ENCODE data around the gene IFNA14.
"Not testable (repeated sequence)": the region's sequence is repeated elsewhere in the genome, so short reads cannot be mapped to it uniquely, and the experiment has no call there.

The IFNA14 gene

GRCh38 chr9:21239911-21240310 is at the start of gene IFNA14:
Gene IFNA14 (minus strand): TSS chr9:21240005. CDS start chr9:21239935, 70 bp downstream.
- DNase-seq (ENCODE audit: low spot score), result no peak

DNA sequence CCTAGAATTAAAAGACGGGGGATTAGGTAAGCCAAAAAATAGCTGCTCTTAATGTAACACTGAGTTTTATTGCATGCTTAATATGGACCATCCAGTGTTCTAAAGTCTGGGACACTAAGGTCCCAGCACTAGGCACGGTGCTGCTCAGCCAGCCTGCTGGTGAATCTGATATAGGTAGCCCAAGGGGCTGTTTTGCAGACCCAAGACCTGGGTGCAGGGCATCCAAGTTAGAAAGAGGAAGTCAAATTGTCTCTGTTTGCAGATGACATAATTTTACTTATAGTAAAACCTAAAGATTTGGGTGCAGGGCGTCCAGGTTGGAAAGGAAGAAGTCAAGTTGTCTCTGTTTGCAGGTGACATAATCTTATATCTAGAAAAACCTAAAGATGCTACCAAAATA is 47.5 kb upstream of the IFNA14 start:
- no peak for DNase-seq (ENCODE audit: low spot score)

DNA sequence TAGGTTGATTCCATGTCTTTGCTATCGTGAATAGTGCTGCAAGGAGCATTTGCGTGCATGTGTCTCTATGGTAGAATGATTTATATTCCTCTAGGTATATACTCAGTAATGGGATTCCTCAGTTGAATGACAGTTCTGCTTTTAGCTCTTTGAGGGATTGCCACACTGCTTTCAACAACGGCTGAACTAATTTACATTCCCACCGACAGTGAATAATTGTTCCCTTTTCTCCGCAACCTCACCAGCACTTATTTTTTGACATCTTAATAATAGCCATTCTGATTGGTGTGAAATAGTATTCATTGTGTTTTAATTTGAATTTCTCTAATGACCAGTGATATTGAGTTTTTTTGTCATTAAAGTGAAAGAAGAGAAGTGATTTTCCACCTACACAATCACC is 46.9 kb upstream of the IFNA14 start:
- DNase-seq (ENCODE audit: low spot score), result no peak

DNA sequence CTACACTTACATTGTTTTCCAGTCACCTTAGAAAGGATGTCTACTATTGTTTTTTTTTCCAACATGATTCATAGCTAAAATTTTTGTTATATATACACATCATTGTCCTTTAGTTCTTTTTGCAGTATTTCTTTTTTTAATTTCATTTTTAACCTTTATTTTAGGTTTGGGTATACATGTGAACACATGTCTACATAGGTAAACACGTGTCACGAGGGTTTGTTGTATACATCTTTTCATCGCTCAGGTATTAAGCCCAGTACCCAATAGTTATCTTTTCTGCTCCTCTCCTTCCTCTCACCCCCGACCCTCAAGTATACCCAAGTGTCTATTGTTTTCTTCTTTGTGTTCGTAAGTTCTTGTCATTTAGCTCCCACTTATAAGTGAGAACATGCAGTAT is 46.3 kb upstream of the IFNA14 start:
- no peak for DNase-seq (ENCODE audit: low spot score)

DNA sequence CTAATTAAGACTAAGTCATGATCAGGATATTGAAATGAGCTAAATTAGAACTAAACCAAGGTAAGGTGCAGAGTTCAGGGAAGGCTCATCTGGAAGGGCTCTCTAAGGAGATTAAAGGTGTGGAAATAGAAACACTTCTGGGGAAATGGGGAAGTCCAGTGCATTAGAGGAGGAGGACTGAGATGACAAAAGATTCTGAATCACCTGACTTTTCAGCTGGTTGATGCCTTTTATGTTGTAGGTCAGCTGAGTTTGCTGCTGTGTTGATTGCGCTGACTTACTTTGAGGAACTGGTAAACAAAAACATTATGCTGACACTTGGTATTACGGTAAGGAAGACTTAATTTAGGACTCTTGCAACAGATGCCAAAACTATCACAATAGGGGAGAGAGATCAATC is 41.5 kb upstream of the IFNA14 start:
- DNase-seq (ENCODE audit: low spot score), result no peak

GRCh38 chr9:21268347-21268657 is 28.5 kb upstream of the IFNA14 start:
- DNase-seq (ENCODE audit: low spot score), result no peak

- no peak for DNase-seq (ENCODE audit: low spot score)
These were observed 27.9 kb upstream of the IFNA14 start for GRCh38 chr9:21267485-21268346.

DNA sequence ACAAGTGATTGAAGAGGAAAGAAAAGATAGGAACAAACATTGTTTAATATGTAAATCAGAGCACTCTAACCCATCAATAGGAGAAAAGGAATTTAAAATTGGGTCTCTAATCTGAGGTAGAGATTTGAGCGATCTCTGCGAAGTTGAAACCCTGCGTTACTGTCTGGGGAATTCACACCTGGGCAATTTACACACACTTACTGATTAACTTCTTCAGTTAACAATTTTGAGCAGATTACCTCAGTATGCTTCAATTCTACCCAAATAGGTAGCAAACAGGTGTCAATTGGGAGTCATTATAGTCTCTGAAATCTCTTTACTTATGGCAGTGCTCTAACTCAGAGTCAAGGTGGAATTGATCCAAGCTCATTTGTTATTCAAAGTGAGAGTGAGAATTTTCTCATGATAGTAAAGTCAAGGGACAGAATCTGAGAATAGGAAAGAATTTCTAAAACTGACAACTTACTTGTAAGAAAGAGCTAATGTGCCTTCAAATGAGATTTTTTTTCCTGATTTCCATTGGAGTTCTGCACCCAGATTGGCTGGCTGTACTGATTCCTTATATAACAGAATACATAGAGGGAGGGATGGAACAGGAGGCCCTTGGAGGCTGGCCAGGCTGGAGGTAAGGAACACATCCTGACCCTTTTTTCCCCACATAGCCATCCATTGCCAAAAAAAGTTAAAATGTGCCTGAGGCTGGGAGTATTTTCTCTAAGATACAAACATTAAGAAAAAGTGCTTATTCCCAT is 27.1 kb upstream of the IFNA14 start:
- DNase-seq (ENCODE audit: low spot score), result no peak

DNA sequence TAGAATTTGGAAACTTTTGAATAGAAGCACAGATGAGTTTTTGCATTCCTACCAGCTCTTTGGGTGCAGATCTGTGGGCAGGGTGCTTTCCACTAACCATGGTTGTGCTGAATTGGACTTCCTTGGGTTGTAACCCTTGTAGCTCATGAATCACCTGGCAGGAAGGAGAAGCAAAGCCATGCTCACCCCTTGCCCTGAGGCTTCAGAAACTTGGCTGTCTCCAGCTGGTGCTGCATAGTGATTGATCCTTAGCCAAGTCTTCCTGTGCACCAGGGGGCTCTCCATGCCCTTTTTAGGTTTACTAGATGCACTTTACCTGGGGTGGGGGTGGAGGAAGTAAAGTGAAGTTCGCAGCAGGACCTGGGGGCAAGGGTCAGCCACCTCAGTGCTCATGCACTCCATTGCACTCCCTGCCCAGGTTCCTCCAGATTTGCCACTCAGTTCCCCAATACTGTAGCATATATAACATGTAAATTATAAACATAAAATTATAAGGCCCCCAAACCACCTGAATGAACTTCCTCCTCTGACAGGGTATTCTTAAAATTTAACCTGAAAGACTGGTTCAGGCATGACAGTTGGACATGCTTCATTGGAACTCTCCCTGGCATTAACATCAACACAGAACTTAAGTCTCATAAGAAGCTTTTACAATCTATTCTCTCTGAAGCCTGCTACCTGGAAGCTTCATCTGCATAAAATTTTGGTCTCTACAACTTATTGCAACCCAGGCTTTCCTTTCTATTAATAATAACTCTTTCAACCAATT is 25.8 kb upstream of the IFNA14 start:
- DNase-seq (ENCODE audit: low spot score), result no peak

DNA sequence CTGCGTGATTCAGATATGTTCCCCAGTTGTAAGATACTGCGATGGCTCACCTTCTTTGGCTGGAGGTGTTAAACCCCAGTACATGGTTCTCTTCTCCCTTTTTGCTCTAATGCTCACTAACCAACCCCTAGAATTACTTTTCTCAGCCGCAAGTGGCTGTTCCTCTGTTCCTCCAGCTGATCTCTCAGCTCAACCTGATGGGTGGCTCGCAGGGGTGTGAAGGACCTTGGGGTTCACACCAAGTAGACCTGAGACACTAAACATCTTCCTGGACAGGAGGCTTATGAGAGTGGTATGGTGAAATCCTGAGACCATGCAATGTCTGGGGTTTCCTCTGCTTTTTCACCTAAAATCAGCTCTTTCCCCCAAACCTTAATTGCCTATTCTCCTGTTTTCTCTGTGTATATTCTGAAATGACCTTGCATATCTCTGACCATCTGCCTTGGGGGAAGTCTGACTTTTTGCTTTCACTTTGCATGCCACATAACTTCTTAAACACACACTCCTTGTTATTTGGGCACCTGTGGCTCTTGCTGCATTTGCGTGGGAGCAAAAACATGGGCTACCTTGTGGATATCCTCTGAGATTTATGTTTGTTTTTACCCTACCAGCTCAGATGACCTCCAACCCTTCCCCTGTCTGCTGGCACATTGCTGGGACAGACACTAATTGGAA is 15.9 kb upstream of the IFNA14 start:
- no peak for DNase-seq (ENCODE audit: low spot score)

- peak; percentile 34 for DNase-seq (ENCODE audit: low spot score)
These were observed 13.1 kb upstream of the IFNA14 start for GRCh38 chr9:21252721-21253547.

DNA sequence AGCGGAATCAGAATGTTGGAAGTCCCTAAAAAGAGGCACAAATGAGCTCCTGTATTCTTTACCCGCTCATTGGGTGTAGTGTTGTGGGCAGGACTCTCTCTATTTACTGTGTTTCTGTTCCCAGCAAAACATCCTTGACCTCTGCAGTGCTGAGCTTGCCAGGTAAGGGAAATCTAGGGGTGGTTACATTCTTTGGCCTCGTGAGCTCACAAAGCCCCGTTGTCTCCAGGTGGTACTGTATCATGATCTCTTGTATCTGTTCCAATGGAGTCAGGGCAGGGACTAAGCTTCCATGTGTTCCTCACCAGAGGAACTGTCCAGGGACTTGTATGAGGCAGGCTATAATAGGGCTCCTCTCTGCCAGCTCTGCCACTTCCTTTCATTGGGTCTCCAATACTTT is 11.8 kb upstream of the IFNA14 start:
- DNase-seq (ENCODE audit: low spot score), result no peak

DNA sequence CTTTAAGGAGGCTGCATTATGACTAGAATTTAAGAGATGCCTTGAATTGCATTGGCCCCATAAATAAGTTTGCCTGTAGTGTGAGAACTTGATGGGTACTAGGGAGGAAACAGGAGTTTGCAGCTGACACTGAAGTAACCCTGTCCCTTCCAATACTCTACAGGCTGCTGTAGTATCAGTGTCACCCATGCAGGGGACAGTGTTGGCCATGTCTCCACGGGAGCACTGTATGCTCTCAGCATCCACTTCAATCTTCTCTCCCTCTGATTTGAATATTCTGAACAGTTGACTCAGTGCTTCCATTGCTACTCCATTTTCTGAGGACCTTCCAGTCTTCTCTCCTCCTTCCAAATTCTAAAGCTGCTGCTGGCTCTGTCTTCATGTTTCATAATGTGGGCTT is 11.4 kb upstream of the IFNA14 start:
- DNase-seq (ENCODE audit: low spot score), result no peak

DNA sequence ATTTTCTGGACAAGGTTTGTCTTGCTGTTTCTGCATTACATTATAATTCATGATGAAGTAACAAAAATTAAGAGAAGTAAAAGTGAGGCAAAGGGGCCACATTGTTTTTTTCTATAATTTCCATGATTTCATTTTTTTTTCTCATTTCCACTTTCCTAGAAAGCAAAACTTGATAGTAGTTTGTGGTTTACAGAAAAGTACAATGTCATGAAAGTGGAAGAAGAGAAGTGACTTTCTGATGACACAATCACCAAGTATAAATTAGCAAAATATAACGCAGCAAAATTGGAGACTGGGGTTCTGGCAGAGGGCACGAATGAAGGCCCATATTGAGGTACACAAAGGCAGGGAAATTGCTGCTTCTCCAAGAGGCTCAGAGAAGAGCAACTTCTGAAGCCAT is 5.0 kb upstream of the IFNA14 start:
- no peak for DNase-seq (ENCODE audit: low spot score)

- not testable (repeated sequence) for DNase-seq (ENCODE audit: low spot score)
These were observed 3.5 kb downstream of the IFNA14 start for GRCh38 chr9:21236360-21236714.

DNA sequence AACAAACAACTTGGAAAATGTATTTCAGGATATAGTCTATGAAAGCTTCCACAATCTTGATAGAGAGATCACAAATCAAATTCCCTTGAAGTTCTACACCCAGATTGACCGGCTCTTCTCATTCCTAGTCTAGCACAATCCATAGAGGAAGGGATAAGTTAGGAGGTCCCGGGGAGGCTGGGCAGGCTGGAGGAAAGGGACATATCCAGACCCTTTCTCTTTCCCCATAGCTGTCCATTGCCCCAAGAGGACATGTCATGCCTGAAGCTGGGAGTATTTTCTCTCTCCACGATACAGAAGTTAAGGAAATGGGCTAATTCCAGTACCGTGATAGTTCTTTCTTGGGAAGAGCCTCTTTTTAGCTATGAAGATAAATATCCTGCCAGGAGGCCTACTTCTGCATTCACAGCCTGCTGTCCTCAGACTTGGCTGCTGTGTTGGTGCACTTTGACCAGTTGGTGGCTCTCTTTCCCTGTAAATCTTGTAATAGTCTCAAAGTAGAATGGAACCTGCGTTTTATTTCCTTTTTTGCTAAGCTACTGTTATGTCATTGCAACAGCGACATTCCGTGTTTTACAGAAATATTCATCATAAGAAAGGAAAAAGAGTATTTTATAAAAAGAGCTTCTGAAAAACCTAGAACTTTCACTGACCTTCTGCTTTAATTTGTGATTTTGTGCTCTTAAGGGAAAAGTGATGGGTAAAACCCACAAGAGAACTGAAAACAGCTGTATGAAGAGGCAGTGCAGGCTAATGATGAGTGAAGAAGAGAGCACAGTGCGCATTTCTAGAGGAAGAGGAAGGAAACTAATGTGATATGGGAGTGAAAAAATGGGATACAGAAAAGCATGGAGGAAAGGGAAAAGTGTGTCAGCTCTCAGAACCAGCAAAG is 4.1 kb downstream of the IFNA14 start:
- peak; percentile 55 for DNase-seq (ENCODE audit: low spot score)

DNA sequence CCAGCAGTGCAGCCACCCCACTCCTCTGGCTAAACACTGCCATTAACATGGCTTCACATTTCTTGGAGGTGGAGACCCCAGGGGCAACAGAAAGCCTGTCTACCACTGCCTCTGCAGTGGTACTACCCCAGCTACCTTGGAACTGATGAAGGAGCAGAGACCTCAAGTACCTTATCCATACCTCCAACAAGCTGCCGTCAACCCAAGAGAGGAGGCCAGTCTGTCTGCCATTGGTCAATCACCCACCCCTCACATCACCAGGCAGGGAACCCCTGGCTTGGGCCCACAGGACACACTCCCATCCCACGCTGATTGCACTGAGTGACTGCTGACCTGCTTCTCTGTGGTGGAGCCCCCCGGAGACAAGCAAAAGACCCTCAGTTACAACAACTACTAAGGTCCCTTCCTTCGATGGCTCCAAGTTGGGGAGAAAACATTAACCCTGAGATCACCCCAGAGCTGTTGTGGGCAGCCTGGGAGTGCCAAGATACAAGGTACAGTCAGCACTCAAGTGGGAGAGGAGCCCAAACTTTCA is 5.6 kb downstream of the IFNA14 start:
- DNase-seq (ENCODE audit: low spot score), result no peak

DNA sequence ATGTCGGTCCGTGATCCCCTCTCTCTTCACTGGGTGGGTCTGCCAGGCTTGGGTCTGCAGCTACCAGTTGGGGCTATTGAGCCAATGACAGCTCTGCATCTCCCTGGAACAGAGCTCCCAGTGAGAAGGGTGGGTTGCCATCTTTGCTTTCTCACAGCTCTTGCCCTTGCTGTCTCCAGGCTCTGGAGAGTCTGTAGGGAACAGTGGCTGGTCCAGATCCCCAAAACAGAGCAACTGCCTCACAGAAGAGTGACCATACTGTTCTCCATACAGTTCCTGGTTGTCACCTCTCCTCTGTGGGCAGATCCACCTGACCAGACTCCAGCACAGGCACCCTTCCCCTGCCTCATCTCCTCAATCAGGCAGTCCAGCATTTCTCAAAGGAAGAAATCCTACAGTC is 6.5 kb downstream of the IFNA14 start:
- no peak for DNase-seq (ENCODE audit: low spot score)

DNA sequence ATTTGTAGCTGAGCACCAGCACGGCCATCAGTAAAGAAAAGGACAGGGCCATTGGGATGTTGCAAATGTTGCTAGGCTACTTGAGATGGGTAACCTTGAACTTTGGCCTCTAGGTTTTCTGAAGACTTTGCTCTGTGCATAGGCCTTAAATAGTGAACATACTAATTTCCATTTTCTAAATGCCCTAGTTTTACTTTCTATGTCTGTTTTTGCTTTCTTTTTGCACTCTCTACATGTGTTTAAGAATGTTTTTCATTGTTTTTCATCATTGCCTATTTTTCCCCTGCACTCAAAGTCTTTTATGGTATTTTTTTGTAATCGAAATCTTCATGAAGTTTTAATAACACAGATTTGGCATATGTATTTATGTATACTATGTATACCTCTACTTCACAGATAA is 11.7 kb downstream of the IFNA14 start, which contains the start of gene IFNA17:
IFNA17 (minus strand) TSS at position 101 of the 400 bp plus-strand sequence; CDS start at position 52, 49 bp downstream.
- no peak for DNase-seq (ENCODE audit: low spot score)

DNA sequence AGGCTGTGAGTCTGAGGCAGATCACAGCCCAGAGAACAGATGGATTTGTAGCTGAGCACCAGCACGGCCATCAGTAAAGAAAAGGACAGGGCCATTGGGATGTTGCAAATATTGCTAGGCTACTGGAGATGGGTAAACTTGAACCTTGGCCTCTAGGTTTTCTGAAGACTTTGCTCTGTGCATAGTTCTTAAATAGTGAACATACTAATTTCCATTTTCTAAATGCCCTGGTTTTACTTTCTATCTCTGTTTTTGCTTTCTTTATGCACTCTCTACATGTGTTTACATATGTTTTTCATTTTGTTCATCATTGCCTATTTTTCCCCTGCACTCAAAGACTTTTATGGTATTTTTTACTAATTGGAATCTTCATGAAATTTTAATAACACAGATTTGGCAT is 22.6 kb downstream of the IFNA14 start, which contains the start of gene IFNA16:
IFNA16 (minus strand) TSS at position 101 of the 400 bp plus-strand sequence; CDS start at position 95, 6 bp downstream.
- not testable (repeated sequence) for DNase-seq (ENCODE audit: low spot score)
